GM18868 (cell line): ENCODE results near the gene FNDC3B.
A peak's percentile ranks its signal among the peaks of the same experiment; 100 is the strongest.
"Not testable (repeated sequence)": the region's sequence is repeated elsewhere in the genome, so short reads cannot be mapped to it uniquely, and the experiment has no call there.

Experiments
- ATAC-seq: cut with Tn5 transposase; IDR thresholded peaks from one replicate; pipeline ENCODE4 v1.9.1; 2021; ENCODE audit warnings: mild to moderate bottlenecking, moderate library complexity; ENCODE audit not compliant: unreplicated experiment

FNDC3B gene

GRCh38 chr3:172030181-172030580 lies 9.2 kb upstream of the FNDC3B start:
- ATAC-seq = no peak

DNA sequence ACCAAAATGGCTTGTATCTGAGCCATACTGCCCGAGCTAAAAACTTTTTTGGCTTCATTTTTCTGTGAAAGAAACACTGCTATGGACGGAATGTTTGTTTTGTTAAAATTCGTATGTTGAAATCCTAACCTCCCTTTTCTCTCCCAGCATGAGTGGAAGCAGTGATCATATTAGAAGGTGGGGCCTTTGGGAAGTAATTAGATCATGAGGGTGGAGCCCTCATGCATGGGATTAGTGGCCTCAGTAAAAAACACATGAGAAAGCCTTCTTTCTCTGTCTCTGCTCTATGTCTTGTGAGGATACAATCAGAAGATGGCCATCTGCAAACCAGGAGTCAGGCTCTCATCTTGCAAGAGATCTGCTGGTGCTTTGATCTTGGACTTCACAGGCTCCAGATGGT lies 7.4 kb upstream of the FNDC3B start:
- ATAC-seq = no peak

DNA sequence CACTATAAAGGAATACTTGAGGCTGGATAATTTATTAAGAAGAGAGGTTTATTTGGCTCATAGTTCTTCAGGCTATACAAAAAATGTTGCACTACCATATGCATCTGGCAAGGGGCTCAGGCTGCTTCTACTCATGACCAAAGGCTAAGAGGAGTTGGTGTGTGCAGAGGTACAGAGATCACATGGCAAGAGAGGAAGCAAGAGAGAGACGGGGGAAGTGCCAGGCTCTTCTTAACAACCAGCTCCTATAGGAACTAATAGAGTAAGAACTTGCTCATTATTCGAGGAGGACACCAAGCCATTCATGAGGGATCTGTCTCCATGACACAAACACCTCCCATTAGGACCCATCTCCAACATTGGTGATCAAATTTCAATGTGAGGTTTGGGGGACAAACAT lies 6.0 kb upstream of the FNDC3B start:
- no peak for ATAC-seq

DNA sequence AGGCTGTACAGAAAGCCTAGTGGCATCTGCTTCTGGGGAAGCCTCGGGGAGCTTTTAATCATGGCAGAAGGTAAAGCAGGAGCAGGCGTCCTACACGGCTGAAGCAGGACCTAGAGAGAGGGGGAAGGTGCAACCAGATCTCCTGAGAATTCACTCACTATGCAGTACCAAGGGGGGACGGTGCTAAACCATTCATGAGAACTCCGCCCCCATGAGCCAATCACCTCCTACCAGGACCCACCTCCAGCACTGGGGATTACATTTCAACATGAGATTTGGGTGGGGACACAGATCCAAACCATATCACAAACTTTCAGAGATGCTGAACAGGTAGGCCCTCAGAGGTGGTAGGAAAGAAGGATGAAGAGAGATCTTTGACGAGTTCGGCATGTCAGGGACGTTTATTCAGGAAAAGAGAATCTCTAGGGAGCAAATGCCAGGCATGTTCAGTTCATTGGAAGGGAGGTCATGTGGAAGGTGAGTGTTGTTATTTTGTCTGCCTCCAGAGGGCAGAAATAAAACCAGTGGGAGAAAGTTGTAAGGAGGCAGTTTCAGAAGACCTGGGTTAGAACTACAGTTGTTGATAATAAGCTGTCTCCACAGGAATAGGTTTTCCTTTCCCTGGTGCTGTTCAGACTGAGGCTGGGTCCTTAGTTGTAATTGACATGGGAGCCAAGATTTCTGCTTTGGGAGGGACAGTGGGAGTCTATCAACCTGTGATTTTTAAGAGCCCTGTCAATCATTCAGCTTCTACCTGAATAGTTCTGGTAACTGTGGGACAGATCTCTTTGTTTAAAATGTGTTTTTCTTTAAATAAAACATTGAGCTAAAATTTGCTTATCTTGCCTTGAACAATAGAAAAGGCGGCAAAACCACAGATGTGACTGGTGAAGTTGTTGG lies 4.3 kb upstream of the FNDC3B start:
- ATAC-seq = no peak

DNA sequence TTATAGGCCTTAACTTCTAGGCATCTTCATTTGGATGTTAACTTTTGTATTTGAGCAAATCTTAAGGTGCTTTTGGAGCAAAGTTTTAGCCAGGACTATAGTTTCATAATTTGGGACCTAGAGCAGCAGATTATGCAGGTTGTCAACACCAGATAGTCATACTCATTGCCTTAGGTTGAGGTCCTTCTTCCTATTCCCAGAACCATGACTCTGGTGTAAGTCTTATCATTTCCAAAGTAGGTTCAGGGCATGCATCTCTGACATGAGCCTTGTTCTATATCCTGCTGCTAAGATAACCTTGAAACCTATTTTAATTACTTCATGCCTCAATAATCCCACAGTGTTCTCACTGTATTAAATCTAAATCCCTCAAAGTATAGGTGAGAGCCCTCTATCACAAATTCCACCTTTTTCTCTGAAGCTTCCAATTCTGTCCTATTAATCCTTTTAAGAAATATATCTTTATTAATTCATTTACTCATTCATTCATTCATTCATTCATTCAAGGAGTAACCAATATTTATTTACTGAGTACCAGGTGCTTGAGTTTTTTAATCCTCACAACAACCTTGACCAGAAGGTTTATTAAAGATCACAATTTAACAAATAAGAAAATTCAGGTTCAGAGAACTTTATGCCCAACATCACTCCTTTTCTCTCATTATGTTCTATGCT lies 2.7 kb upstream of the FNDC3B start:
- ATAC-seq = no peak

DNA sequence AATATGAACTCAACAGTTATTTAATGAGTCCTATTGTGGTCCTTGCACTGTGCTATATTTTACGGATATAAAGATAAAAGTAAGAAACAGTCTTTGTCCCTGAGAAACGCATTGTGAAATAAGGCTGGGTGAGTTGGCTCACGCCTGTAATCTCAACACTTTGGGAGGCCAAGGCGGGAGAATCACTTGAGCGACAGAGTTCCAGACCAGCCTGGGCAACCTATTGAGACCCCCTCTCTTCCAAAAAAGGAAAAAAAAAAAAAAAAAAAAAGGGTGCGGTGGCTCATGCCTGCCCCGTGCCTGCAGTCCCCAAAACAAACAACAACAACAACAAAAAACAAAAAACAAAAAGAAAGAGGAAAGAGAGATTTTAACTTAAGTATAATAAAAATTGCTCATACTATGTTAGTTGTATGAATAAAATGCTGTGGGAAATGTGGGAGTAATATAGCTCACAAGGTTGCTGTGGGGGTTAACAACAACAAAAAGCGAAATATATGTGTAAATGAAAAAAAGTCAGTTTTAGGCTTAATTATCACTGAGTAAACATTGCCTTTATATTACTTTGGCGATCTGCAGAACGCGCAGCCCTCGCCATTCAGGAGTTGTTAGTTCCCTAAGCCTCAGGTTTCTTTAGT lies 461 bp upstream of the FNDC3B start:
- ATAC-seq = no peak

DNA sequence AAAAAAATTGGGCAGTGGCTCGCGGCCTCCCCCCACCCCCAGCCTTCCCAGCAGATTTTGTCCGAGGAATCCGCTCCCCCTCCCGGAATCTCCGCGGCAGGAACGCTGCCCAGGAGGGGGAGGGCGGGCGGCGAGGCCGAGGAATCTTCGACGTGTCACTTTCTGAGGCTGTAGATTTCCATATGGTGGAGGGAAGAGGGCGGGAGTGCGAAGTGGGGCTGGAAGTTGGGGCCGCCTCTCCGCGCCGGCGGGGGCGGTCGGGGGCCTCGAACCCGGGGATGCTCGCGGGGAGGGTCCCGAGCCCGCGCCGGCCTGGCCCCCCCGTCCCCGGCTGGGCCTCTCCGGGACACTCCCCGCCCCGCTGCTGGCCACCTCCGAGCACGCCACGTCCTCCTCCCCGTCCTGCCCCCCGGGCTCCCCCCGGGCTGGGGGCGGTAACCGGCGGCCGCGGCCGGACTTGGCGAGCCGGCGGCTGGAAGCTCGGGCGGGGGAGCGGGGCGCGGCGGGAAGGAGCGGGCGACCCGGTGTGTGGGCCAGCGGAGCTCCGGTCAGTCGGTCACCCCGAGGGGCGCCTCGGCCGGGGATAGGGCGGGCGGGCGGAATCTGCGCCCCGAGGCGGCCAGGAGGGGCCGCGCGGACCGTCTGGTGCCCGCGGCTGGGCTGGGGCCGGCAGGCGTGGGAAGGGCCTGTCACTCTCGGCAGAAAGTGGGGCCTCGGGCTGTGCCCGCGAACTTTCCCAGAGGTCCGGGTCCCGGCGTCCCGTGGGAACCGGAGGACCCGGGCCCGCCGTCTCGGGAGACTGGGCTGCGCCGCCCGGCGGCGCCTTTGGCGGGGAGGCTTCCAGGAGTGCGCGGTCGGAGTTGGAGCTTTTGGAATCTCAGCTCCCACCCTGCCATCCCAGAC lies 951 bp downstream of the FNDC3B start:
- peak; percentile 23 for ATAC-seq

DNA sequence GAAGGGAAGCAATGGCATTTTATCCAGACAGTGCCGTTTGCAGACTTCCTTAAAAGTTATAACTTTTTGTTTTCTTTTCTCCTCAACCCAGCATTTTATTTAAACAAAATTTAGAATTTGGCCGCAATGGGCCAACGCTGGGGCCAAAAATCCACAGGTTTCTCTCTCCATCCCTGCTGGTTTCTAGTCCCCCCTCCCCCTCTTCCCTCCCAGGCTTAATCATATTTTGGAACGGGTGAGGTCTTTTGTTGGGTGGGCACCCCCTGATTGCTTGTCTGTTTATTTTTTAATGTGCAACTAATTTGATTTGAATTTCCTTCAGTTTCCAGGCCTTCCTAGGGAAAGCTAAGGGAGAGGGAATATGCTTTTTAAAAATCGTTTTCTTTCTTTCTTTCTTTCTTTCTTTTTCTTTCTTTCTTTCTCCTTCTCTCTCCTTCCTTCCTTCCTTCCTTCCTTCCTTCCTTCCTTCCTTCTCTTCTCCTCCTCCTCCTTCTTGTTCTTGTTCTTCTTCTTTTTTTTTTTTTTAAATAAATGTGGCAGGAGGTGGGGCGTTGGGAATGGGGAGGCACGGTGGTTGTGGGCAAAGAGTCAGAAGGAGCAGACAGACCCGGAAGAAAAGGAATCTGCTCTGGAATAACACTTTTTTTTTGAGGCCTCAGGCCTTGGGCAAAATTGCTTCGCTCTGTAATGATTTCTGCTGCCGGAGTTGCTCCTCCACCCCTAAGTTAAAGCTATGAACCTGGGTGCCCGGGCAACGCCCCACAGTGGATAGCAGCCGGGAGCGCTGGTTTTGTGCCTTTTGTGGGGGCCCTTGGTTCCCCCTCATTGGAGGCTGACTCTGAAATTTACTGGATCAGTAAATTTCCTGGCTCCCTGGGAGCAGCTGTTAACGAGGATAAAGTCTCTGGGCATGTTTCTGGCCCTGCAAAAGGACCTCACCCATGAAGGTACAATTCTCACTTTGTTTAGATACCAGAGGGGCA lies 1.9 kb downstream of the FNDC3B start:
- no peak for ATAC-seq

- ATAC-seq = no peak
These were observed 2.8 kb downstream of the FNDC3B start for GRCh38 chr3:172042136-172042662.

DNA sequence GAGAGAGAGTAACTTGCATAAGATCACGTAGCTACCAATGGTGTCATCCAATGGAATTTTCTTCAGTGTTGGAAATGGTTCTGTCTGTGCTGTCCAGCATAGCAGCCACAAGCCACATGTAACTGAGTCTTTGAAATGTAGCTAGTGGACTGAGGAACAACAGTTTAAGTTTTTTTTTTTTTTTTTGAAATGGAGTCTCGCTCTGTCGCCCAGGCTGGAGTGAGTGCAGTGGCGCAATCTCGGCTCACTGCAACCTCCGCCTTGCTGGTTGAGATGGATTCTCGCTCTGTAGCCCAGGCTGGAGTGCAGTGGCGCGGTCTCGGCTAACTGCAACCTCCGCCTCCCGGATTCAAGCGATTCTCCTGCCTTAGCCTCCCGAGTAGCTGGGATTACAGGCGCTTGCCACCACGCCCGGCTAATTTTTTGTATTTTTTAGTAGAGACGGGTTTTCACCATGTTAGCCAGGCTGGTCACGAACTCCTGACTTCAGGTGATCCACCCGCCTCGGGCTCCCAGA lies 3.3 kb downstream of the FNDC3B start:
- ATAC-seq = not testable (repeated sequence)

DNA sequence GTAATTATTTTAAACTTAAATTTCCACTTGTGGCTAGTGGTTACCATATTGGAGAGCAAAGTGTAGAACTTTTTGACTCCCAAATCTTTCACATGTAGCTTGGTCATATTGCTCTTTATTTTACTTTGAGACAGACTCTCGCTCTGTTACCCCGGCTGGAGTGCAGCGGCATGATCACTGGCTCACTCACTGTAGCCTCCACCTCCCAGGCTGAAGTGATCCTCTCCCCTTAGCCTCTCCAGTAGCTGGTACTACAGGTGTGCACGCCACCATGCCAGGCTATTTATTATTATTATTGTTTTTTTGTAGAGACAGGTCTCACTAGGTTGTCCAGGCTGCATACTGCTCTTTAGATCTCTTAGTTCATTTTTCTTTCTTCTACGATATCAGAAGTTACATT lies 3.9 kb downstream of the FNDC3B start:
- no peak for ATAC-seq

- ATAC-seq = no peak
These were observed 4.4 kb downstream of the FNDC3B start for GRCh38 chr3:172043766-172044165.

DNA sequence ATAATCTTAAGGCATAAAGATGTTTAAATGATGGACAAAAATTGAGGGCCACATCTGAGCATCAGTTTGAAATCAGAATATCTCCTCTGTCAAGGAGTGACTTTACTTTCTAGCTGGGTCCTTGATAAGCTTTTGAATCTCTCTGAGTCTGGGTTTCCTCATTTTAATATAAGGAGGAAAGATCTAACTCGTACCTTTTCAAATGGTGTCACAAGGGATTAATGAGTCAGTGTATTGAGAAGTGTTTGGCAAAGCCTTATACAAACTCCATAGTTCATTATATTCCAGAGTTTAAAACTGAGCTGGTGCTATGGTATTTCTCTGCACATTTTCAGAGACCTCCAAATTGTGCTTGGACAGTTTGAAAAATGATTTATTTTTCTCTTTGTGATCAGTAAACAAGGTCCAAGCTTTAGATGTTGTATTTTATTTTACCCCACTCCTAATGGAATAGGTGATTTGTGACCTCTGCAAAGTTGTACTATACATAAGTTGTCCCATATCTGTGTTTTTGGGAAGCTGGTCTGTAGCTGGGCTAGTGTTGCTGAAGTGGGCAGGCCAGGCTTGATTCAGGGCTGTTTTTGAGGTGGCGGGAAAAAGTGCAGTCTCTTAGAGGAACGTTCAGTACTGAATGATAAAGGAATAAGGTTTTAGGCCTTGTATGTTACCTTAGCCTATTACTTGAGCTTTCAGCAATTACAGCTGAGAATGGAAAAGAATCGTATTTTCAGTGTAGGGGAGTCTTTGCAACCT lies 5.6 kb downstream of the FNDC3B start:
- ATAC-seq = no peak

DNA sequence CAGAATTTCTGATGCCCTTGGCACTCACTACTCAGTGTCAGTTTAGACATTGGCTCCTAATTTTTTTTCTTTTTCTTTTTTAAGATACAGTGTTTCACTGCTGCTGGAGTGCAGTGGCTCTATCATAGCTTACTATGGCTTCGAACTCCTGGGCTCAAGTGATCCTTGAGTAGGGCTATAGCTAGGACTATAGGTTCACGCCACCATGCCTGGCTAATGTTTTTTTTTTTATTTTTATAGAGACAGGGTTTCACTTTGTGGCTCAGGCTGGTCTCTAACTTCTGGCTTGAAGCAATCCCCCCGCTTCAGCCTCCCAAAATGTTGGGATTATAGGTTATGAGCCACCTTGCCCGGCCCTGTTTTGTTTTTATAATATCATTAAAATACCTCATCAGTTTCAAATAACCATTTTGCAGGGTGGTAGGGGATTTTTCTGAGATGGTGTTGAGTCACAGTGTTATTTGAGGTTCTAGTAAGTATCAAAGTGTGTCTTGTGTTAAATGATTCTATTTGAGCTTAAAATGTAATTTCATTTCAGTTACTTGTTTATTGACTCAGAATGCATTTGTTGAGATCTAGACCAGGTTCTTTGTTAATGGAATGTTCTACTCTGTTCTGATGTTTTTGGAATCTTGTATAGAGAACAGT lies 7.0 kb downstream of the FNDC3B start:
- peak; percentile 80 for ATAC-seq

DNA sequence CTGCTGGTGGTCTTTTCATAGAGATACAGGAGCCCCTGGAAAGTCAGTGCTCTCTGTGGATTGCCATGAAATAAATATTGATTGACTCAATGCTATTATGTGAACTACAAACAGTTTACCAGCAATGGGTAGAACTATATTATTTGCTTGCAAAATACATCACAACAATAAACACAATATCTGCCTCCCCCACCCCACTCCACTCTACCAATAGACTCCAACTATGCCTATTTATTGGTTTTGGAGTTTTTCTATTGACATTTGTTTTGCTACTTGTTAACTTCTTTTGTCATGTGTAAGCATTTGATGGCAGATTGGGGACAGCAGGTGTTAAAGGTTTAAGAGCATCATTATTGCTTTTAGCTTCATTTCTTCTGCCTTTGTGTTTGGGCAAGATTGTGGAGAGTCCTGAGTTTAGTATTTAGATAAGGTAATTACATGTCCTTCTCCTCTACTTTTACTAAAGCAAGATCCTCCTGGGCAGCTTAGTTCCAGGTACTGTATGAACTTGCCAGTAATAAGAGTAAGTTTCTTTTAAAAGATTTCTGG lies 8.3 kb downstream of the FNDC3B start:
- ATAC-seq = no peak

DNA sequence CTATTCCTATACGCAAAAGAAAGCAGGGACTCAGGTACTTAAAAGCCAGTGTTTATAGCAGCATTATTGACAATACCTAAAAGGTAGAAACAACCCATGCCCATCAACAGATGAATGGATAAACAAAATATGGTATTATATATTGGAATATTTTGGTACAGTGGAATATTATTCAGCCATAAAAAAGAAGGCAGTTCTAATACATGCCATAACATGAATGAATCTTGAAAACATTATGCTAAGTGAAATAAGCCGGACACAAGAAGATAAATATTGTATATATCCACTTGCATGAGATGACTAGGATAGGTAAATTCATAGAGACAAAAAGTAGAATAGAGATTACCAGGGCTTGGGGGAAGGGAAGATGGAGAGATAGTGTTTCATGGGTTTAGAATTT lies 9.2 kb downstream of the FNDC3B start:
- ATAC-seq = no peak

GRCh38 chr3:172051310-172051956 lies 12.1 kb downstream of the FNDC3B start:
- no peak for ATAC-seq
